ENCODE measurements around the gene TOR1AIP1.

DNA sequence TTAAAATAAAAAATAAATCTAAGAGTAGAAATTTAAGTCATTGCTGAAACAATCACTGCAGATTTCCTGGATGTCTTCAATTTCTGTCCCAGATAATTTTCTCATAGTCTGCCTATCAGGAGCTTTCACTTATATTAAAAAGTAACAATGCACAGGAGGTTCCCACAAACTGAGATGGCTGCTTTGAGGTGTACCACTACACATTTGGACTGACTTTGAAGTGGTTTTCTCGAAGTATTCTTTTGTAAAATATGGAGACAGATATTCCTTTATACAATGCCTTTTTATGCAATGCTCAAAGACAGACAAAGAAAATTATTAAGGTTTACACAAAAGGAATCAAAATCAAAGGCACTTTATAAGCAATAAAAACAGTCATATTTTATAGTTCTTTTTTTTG is 29.0 kb upstream of the TOR1AIP1 start:
- TF ChIP-seq USF2 (IDR thresholded peaks at IDR 0.05) = no peak
- TF ChIP-seq BHLHE40 (IDR thresholded peaks at IDR 0.05; ENCODE audit: low read depth, low read length) = no peak
- no peak for TF ChIP-seq ZFP36 (IDR thresholded peaks at IDR 0.05; ENCODE audit: borderline replicate concordance, partially characterized antibody)
- TF ChIP-seq CTCF (IDR thresholded peaks at IDR 0.05) = no peak
- no peak for TF ChIP-seq ZSCAN20 (CRISPR knock-in tag; IDR thresholded peaks at IDR 0.05)
- TF ChIP-seq REST (IDR thresholded peaks at IDR 0.05) = no peak
- TF ChIP-seq CHD2 (IDR thresholded peaks at IDR 0.05; ENCODE audit: low read length, partially characterized antibody) = no peak
